OCI-LY7 (cell line): ENCODE data around the gene IFITM5. TPM values are rescaled to one million over a fixed set of nuclear protein-coding genes. Genes with fewer than 3 reads are reported as not detected.
A peak's percentile ranks its signal among the peaks of the same experiment; 100 is the strongest.

Experiments
- BruUV-seq: library from RNA; stranded (reverse); fragments of 400-500 nt; replicated peaks from 2 replicates; lab custom pipeline; 2021; lab: Mats Ljungman, UMichigan
- CTCF ChIA-PET: fragments of 300-600 bp; sonication (Branson Sonifier 250); formaldehyde crosslinking; loops from one replicate; lab custom pipeline; 2022; ENCODE audit warnings: antibody characterized with exemption; ENCODE audit not compliant: unreplicated experiment; lab: Charles Lee
- POLR2A ChIA-PET: fragments of 300-600 bp; sonication (Branson Sonifier 250); formaldehyde crosslinking; loops from one replicate; lab custom pipeline; 2022; ENCODE audit warnings: antibody characterized with exemption; lab: Charles Lee
- DNase-seq: peaks from one replicate; pipeline ENCODE4 v3.0.0-alpha.2; 2015; ENCODE audit warnings: low spot score
- H2AFZ ChIP-seq: fragments of 200-600 bp; sonication (generic), shearing (Covaris generic); 2 replicates; pipeline ENCODE4 v1.6.1; 2014; ENCODE audit warnings: mild to moderate bottlenecking, antibody characterized with exemption, low read length, moderate library complexity
- H3K27ac ChIP-seq: fragments of 200-600 bp; sonication (generic); 2 replicates; pipeline ENCODE4 v1.5.1; 2014; ENCODE audit warnings: mixed run types, low read depth, mild to moderate bottlenecking, moderate library complexity, low read length, inconsistent platforms; ENCODE audit not compliant: poor library complexity, severe bottlenecking
- H3K36me3 ChIP-seq: fragments of 200-600 bp; sonication (generic); 2 replicates; pipeline ENCODE4 v1.6.1; 2014; ENCODE audit warnings: mild to moderate bottlenecking, antibody characterized with exemption, low read length, moderate library complexity, mixed read lengths; ENCODE audit not compliant: insufficient read depth
- H3K4me1 ChIP-seq: fragments of 200-600 bp; sonication (generic); 2 replicates; pipeline ENCODE4 v1.5.1; 2014; ENCODE audit warnings: mild to moderate bottlenecking, low read length; ENCODE audit not compliant: insufficient read depth, poor library complexity, severe bottlenecking
- H3K4me2 ChIP-seq: fragments of 200-600 bp; sonication (generic); 2 replicates; pipeline ENCODE4 v1.6.1; 2014; ENCODE audit warnings: mild to moderate bottlenecking, low read length
- H3K4me3 ChIP-seq: fragments of 200-600 bp; sonication (generic); 2 replicates; pipeline ENCODE4 v1.5.1; 2014; ENCODE audit warnings: mild to moderate bottlenecking, low read depth, low read length; ENCODE audit not compliant: poor library complexity, severe bottlenecking
- H3K79me2 ChIP-seq: fragments of 200-600 bp; sonication (generic); 2 replicates; pipeline ENCODE4 v1.6.1; 2016; ENCODE audit warnings: low read depth, mild to moderate bottlenecking, low read length, moderate library complexity, mixed read lengths; ENCODE audit not compliant: insufficient read depth
- H3K9me2 ChIP-seq: fragments of 200-600 bp; sonication (generic); 2 replicates; pipeline ENCODE4 v1.6.1; 2016; ENCODE audit warnings: mild to moderate bottlenecking, low read length, mixed read lengths; ENCODE audit not compliant: insufficient read depth
- H3K9me3 ChIP-seq: fragments of 200-600 bp; sonication (generic); 2 replicates; pipeline ENCODE4 v1.6.1; 2014; ENCODE audit warnings: mild to moderate bottlenecking, mixed run types, low read length, mixed read lengths
- H4K20me1 ChIP-seq: fragments of 200-600 bp; sonication (generic); 2 replicates; pipeline ENCODE4 v1.6.1; 2014; ENCODE audit warnings: mild to moderate bottlenecking, antibody characterized with exemption, low read length, moderate library complexity, mixed read lengths; ENCODE audit not compliant: insufficient read depth
- CTCF ChIP-seq: fragments of 200-600 bp; sonication (generic); conservative IDR thresholded peaks from 2 replicates; pipeline ENCODE4 v1.5.1; 2014; ENCODE audit warnings: mild to moderate bottlenecking, antibody characterized with exemption, low read length, moderate library complexity, mixed read lengths
- EZH2phosphoT487 ChIP-seq: fragments of 200-600 bp; sonication (generic); IDR thresholded peaks from 2 replicates; pipeline ENCODE4 v1.6.1; 2018; ENCODE audit warnings: low read depth, borderline replicate concordance, mild to moderate bottlenecking, mixed run types, antibody characterized with exemption, low read length, moderate library complexity, mixed read lengths
- intact Hi-C: fragments of 100-400 bp; cut with micrococcal nuclease; formaldehyde crosslinking; loops from one replicate; pipeline ENCODE4 v1.10.0; 2022; ENCODE audit not compliant: unreplicated experiment
- total RNA-seq, 2 experiments: library from RNA; depleted of rRNA in 1 of 2; stranded (reverse); fragments of >200 nt in 1 of 2; shearing (Covaris generic) in 1 of 2; gene quantifications; 2 replicates each; pipeline ENCODE4 v1.2.3, GENCODE V29; 2014 to 2022

Gene IFITM5
- total RNA-seq, 2 experiments from 2014 or later, result not detected

- no peak for DNase-seq
- TF ChIP-seq EZH2phosphoT487 (no peak), CTCF (no peak)
- Histone ChIP-seq H3K79me2 (no peaks in the 10 kb centered on the region), H3K4me1 (peaks cover 66% of the 10 kb centered on the region), H4K20me1 (no peaks in the 10 kb centered on the region), H3K4me3 (peak overlapping the region; percentile 44), H3K9me3 (peaks cover 3% of the 10 kb centered on the region), H3K4me2 (peak overlapping the region; percentile 76), H3K36me3 (0 out of 2 replicates have a peak, but pooled peaks cover 2% of the 10 kb centered on the region), H3K27ac (peak overlapping the region; percentile 75), H2AFZ (peak overlapping the region; percentile 53; the same call in 1 of the 2 replicates), H3K9me2 (no peaks in the 10 kb centered on the region)
- intact Hi-C loops, result no loop called here
- BruUV-seq, result no TSS peak
- POLR2A ChIA-PET, result interaction anchor here (0.6 to 5.5 kb wide), 4 partner anchors 12 to 28 kb away, joined by 3 to 63 read pairs (median 12); no protein-coding TSS in a partner anchor
- CTCF ChIA-PET, result interaction anchor here (1.4 kb wide), 1 partner anchor 28 kb away, joined by 4 read pairs; no protein-coding TSS in a partner anchor
Observed at GRCh38 chr11:327581-327923, 28.2 kb upstream of the IFITM5 start.

- ChIA-PET CTCF (interaction anchor here (1.4 kb wide), 1 partner anchor 28 kb away, joined by 4 read pairs; no protein-coding TSS in a partner anchor), POLR2A (interaction anchor here (0.6 to 5.5 kb wide), 4 partner anchors 12 to 28 kb away, joined by 3 to 63 read pairs (median 12); no protein-coding TSS in a partner anchor)
- H3K9me3 ChIP-seq, result no peaks in the 10 kb centered on the region
- no TSS peak for BruUV-seq
- peak overlapping the region; percentile 53; the same call in 1 of the 2 replicates for H2AFZ ChIP-seq
- peak overlapping the region; percentile 44 for H3K4me3 ChIP-seq
- peaks cover 61% of the 10 kb centered on the region for H3K4me1 ChIP-seq
- peak overlapping the region; percentile 75 for H3K27ac ChIP-seq
- no peak; the same call in 1 of the 2 replicates for TF ChIP-seq CTCF
- TF ChIP-seq EZH2phosphoT487, result no peak
- no peaks in the 10 kb centered on the region for H3K79me2 ChIP-seq
- intact Hi-C loops, result no loop called here
- DNase-seq, result peak; percentile 81
- no peaks in the 10 kb centered on the region for H3K9me2 ChIP-seq
- no peaks in the 10 kb centered on the region for H3K36me3 ChIP-seq
- H3K4me2 ChIP-seq, result peak overlapping the region; percentile 76
- no peaks in the 10 kb centered on the region for H4K20me1 ChIP-seq
Observed at GRCh38 chr11:326842-327580, 27.7 kb upstream of the IFITM5 start.

- no peaks in the 10 kb centered on the region for H3K36me3 ChIP-seq
- peak overlapping the region; percentile 75 for H3K27ac ChIP-seq
- peak overlapping the region; percentile 53; the same call in 1 of the 2 replicates for H2AFZ ChIP-seq
- peak overlapping the region; percentile 44 for H3K4me3 ChIP-seq
- no peak for DNase-seq
- no peaks in the 10 kb centered on the region for H3K9me3 ChIP-seq
- H3K79me2 ChIP-seq, result no peaks in the 10 kb centered on the region
- no peaks in the 10 kb centered on the region for H4K20me1 ChIP-seq
- H3K4me2 ChIP-seq, result peak overlapping the region; percentile 76
- ChIA-PET POLR2A (interaction anchor here (1.3 to 5.5 kb wide), 2 partner anchors 13 to 14 kb away, joined by 5 to 63 read pairs; no protein-coding TSS in a partner anchor), CTCF (no interaction called here)
- TF ChIP-seq EZH2phosphoT487, result no peak
- no peak for TF ChIP-seq CTCF
- H3K9me2 ChIP-seq, result no peaks in the 10 kb centered on the region
- intact Hi-C loops, result no loop called here
- BruUV-seq, result no TSS peak
- peaks cover 56% of the 10 kb centered on the region for H3K4me1 ChIP-seq
Observed at GRCh38 chr11:326592-326841, 27.2 kb upstream of the IFITM5 start.
